SK-N-SH (cell line): Measurements from ENCODE around the gene RNLS. TPM values are rescaled to one million over a fixed set of nuclear protein-coding genes. Genes with fewer than 3 reads are reported as not detected.

ENCODE experiments used
- CTCF ChIA-PET: fragments of 300-600, 350-600 bp; formaldehyde crosslinking; extraction: SDS; loops from one replicate; lab custom pipeline; 2021; lab: Yijun Ruan, JAX
- POLR2A ChIA-PET: fragments of 350-600 bp; sonication (Branson Sonifier 250); formaldehyde crosslinking; extraction: SDS; loops from one replicate; lab custom pipeline; 2020; ENCODE audit warnings: antibody characterized with exemption, inconsistent platforms; lab: Yijun Ruan, JAX
- DNase-seq: peaks from one replicate; pipeline ENCODE4 v3.0.0; 2012
- H2AFZ ChIP-seq: fragments of 200-600 bp; sonication (generic); 2 replicates; pipeline ENCODE4 v1.8.1; 2016; ENCODE audit warnings: antibody characterized with exemption, mild to moderate bottlenecking, low read depth
- H3F3A ChIP-seq: fragments of 200-600 bp; sonication (generic); replicated peaks from 2 replicates; pipeline ENCODE3; 2016; ENCODE audit warnings: antibody characterized with exemption, mild to moderate bottlenecking; ENCODE audit not compliant: insufficient read depth
- H3K27ac ChIP-seq, 2 experiments: fragments of 200-500 bp in 1 of 2; fragments of 200-600 bp in 1 of 2; sonication (Bioruptor generic) in 1 of 2; sonication (generic), shearing (Covaris generic) in 1 of 2; 2 replicates each; pipeline versions ENCODE4 v1.5.1 to v1.6.1; 2014 to 2016; ENCODE audit warnings: low read depth in 2 of 2, inconsistent platforms in 1 of 2, low read length in 1 of 2, mild to moderate bottlenecking in 1 of 2, mixed read lengths in 1 of 2
- H3K27me3 ChIP-seq: fragments of 200-600 bp; sonication (generic), shearing (Covaris generic); 2 replicates; pipeline ENCODE4 v1.6.1; 2016; ENCODE audit warnings: mixed run types; ENCODE audit not compliant: insufficient read depth
- H3K36me3 ChIP-seq, 2 experiments: fragments of 200-500 bp in 1 of 2; fragments of 200-600 bp in 1 of 2; sonication (Bioruptor generic) in 1 of 2; sonication (generic) in 1 of 2; replicated peaks in 1 of 2; 2 replicates each; pipeline versions ENCODE3 to v1.5.1; 2014 to 2016; ENCODE audit warnings: low read length in 1 of 2, mild to moderate bottlenecking in 1 of 2; ENCODE audit not compliant: insufficient read depth in 2 of 2, control insufficient read depth in 1 of 2
- H3K4me1 ChIP-seq, 2 experiments: fragments of 200-500 bp in 1 of 2; fragments of 200-600 bp in 1 of 2; sonication (Bioruptor generic) in 1 of 2; sonication (generic), shearing (Covaris generic) in 1 of 2; 2 replicates each; pipeline versions ENCODE4 v1.5.1 to v1.6.1; 2014 to 2016; ENCODE audit warnings: low read depth in 1 of 2, low read length in 1 of 2, mixed run types in 1 of 2; ENCODE audit not compliant: insufficient read depth in 2 of 2, control insufficient read depth in 1 of 2
- H3K4me2 ChIP-seq: fragments of 200-600 bp; sonication (generic), shearing (Covaris generic); 2 replicates; pipeline ENCODE4 v1.6.1; 2017; ENCODE audit warnings: mixed run types
- H3K4me3 ChIP-seq, 2 experiments: fragments of 200-500 bp in 1 of 2; fragments of 200-600 bp in 1 of 2; sonication (Bioruptor generic) in 1 of 2; sonication (generic), shearing (Covaris generic) in 1 of 2; 2 replicates each; pipeline versions ENCODE4 v1.5.1 to v1.8.1; 2014 to 2016; ENCODE audit warnings: low read depth in 2 of 2, inconsistent platforms in 1 of 2, low read length in 1 of 2, mild to moderate bottlenecking in 1 of 2, mixed read lengths in 1 of 2, moderate library complexity in 1 of 2
- H3K79me2 ChIP-seq: fragments of 200-600 bp; sonication (generic); 2 replicates; pipeline ENCODE4 v1.8.1; 2017; ENCODE audit warnings: mild to moderate bottlenecking; ENCODE audit not compliant: insufficient read depth
- H3K9ac ChIP-seq: fragments of 200-600 bp; sonication (generic); 2 replicates; pipeline ENCODE4 v1.6.1; 2017; ENCODE audit warnings: mixed run types
- H3K9me2 ChIP-seq: fragments of 200-600 bp; sonication (generic); 2 replicates; pipeline ENCODE4 v1.6.1; 2017; ENCODE audit warnings: mixed run types
- H3K9me3 ChIP-seq: fragments of 200-600 bp; sonication (generic); 2 replicates; pipeline ENCODE4 v1.6.1; 2017; ENCODE audit warnings: mixed run types, mild to moderate bottlenecking, moderate library complexity
- H4K20me1 ChIP-seq: fragments of 200-600 bp; sonication (generic); 2 replicates; pipeline ENCODE4 v1.6.1; 2017; ENCODE audit warnings: mild to moderate bottlenecking, mixed run types; ENCODE audit not compliant: insufficient read depth
- CTCF ChIP-seq: fragments of 200-600 bp; sonication (generic); IDR thresholded peaks from 2 replicates; pipeline ENCODE4 v1.6.1; 2017; ENCODE audit warnings: antibody characterized with exemption, mild to moderate bottlenecking, moderate library complexity
- EP300 ChIP-seq, 2 experiments: IDR thresholded peaks; 2 replicates each; pipeline versions ENCODE4 v1.4.0 to v1.6.1; 2012; ENCODE audit warnings: borderline replicate concordance in 1 of 2, low read depth in 1 of 2, low read length in 1 of 2
- FOSL2 ChIP-seq: IDR thresholded peaks from 2 replicates; pipeline ENCODE4 v1.4.0; 2012; ENCODE audit warnings: low read depth, mild to moderate bottlenecking, moderate library complexity, borderline replicate concordance
- FOXM1 ChIP-seq: IDR thresholded peaks from 2 replicates; pipeline ENCODE4 v1.4.0; 2012; ENCODE audit warnings: low read depth, mild to moderate bottlenecking
- GATA2 ChIP-seq: sonication (generic); formaldehyde crosslinking; IDR thresholded peaks from 2 replicates; pipeline ENCODE4 v1.5.0; 2020; ENCODE audit warnings: mild to moderate bottlenecking, missing genetic modification reagents
- IRF3 ChIP-seq: fragments of 150-350 bp; IDR thresholded peaks from 2 replicates; pipeline ENCODE4 v1.6.1; 2016; ENCODE audit warnings: mild to moderate bottlenecking, low read depth, low read length
- MAX ChIP-seq: IDR thresholded peaks from 2 replicates; pipeline ENCODE4 v1.4.0; 2012; ENCODE audit warnings: low read depth
- MXI1 ChIP-seq: IDR thresholded peaks from 2 replicates; pipeline ENCODE4 v1.6.1; 2012; ENCODE audit warnings: mild to moderate bottlenecking, low read depth, low read length, improper control_type of control experiment
- NRF1 ChIP-seq: IDR thresholded peaks from 2 replicates; pipeline ENCODE4 v1.6.1; 2012; ENCODE audit warnings: low read depth, mild to moderate bottlenecking, low read length
- POLR2AphosphoS5 ChIP-seq: IDR thresholded peaks from 2 replicates; pipeline ENCODE4 v1.6.1; 2012; ENCODE audit warnings: low read depth, low read length
- REST ChIP-seq: IDR thresholded peaks from 2 replicates; pipeline ENCODE4 v1.6.1; 2012; ENCODE audit warnings: mild to moderate bottlenecking, low read depth, low read length, moderate library complexity
- RXRA ChIP-seq: IDR thresholded peaks from 2 replicates; pipeline ENCODE4 v1.4.0; 2012; ENCODE audit warnings: low read depth, mild to moderate bottlenecking, borderline replicate concordance
- SIN3A ChIP-seq: IDR thresholded peaks from 2 replicates; pipeline ENCODE4 v1.6.1; 2012; ENCODE audit warnings: low read depth, mild to moderate bottlenecking, low read length, moderate library complexity, borderline replicate concordance
- TAF1 ChIP-seq: IDR thresholded peaks from 2 replicates; pipeline ENCODE4 v1.6.1; 2012; ENCODE audit warnings: low read depth, mild to moderate bottlenecking, low read length, moderate library complexity, borderline replicate concordance
- TCF12 ChIP-seq: IDR thresholded peaks from 2 replicates; pipeline ENCODE4 v1.4.0; 2012
- YY1 ChIP-seq: IDR thresholded peaks from 2 replicates; pipeline ENCODE4 v1.4.0; 2012; ENCODE audit warnings: low read depth, mild to moderate bottlenecking
- ZBTB33 ChIP-seq: IDR thresholded peaks from 2 replicates; pipeline ENCODE4 v1.4.0; 2012; ENCODE audit warnings: low read depth, borderline replicate concordance
- WGBS: methylation state at CpG from one replicate; pipeline ENCODE4 v1.1.6; 2017; ENCODE audit warnings: low lambda C conversion rate; 5-methylcytosine and 5-hydroxymethylcytosine counted together
- polyA plus RNA-seq, 3 experiments: library from polyadenylated mRNA; depleted of rRNA; stranded (reverse); fragments of >200 nt; gene quantifications; 2 replicates each; pipeline ENCODE4 v1.2.3, GENCODE V29; 2012

Gene RNLS
- polyA plus RNA-seq, 1 of the 3 experiments (the other 2 are of a cell fraction): not detected

GRCh38 chr10:88525371-88526069 lies 57.6 kb downstream of the RNLS start (continued):
- TF ChIP-seq REST (no peak), IRF3 (no peak), YY1 (no peak), GATA2 (CRISPR knock-in tag) (peak; percentile 43; the same call in 1 of the 2 replicates)

- no peak for DNase-seq
- H3K27me3 ChIP-seq: no peaks in the 10 kb centered on the region
- no peak overlapping the region for H3K27ac ChIP-seq
- H2AFZ ChIP-seq: no peak overlapping the region
- H3K4me1 ChIP-seq: peaks cover 8 to 11% of the 10 kb centered on the region in 2 experiments; a peak in 3 of 4 replicates
- no peaks in the 10 kb centered on the region for H3K9me2 ChIP-seq
- CTCF ChIA-PET: interaction anchor here (0.8 to 1.5 kb wide), 2 partner anchors 16 to 134 kb away, joined by 3 read pairs; no protein-coding TSS in a partner anchor
- H4K20me1 ChIP-seq: no peaks in the 10 kb centered on the region
- no peaks in the 10 kb centered on the region for H3K9me3 ChIP-seq
- H3K36me3 ChIP-seq: no peaks in the 10 kb centered on the region
- no peaks in the 10 kb centered on the region for H3K79me2 ChIP-seq
- H3K4me3 ChIP-seq: no peak overlapping the region
- 93% methylated on average over 6 of the region's 6 CpGs for WGBS
- no peak overlapping the region for H3K9ac ChIP-seq
- POLR2A ChIA-PET: no interaction called here
- H3F3A ChIP-seq: peaks cover 14% of the 10 kb centered on the region
- TF ChIP-seq EP300 (IDR thresholded peaks at IDR 0.05; ENCODE audit: borderline replicate concordance in 1 of 2, low read depth in 1 of 2, low read length in 1 of 2) (no peak), SIN3A (no peak), ZBTB33 (no peak), TCF12 (no peak), MAX (no peak), FOSL2 (no peak), MXI1 (no peak), CTCF (no peak), POLR2AphosphoS5 (no peak), TAF1 (no peak), FOXM1 (no peak), NRF1 (no peak), RXRA (no peak)
- no peak overlapping the region for H3K4me2 ChIP-seq
Measured at GRCh38 chr10:88523739-88524400, 59.2 kb downstream of the RNLS start.
